ENCODE results near the gene RAB25.
"Not testable (repeated sequence)": the region's sequence is repeated elsewhere in the genome, so short reads cannot be mapped to it uniquely, and the experiment has no call there.

The RAB25 gene

GRCh38 chr1:156060937-156061636 is at the start of gene RAB25:
TSS of gene RAB25 (plus strand) at chr1:156061160. CDS start at chr1:156061401, 241 bp downstream.
- no peak for DNase-seq

- DNase-seq, result no peak
These were observed 48.7 kb upstream of the RAB25 start for GRCh38 chr1:156012051-156012817.

GRCh38 chr1:156014829-156015228 is 46.1 kb upstream of the RAB25 start:
- no peak for DNase-seq

- no peak for DNase-seq
These were observed 41.0 kb upstream of the RAB25 start for GRCh38 chr1:156019946-156020292.

- DNase-seq, result peak; percentile 67 to 87 (median 79)
These were observed 40.5 kb upstream of the RAB25 start, which contains the start of gene SSR2 for GRCh38 chr1:156020293-156021092. TSS of gene SSR2 (minus strand) at chr1:156020951. CDS start at chr1:156020167, 784 bp downstream.

- no peak for DNase-seq
These were observed 39.9 kb upstream of the RAB25 start for GRCh38 chr1:156021093-156021428.

GRCh38 chr1:156021954-156022353 is 39.0 kb upstream of the RAB25 start:
- DNase-seq, result no peak

- no peak for DNase-seq
These were observed 36.2 kb upstream of the RAB25 start for GRCh38 chr1:156024801-156025200.

- DNase-seq, result no peak
These were observed 35.1 kb upstream of the RAB25 start for GRCh38 chr1:156025876-156026275.

GRCh38 chr1:156026588-156026987 is 34.4 kb upstream of the RAB25 start:
- no peak for DNase-seq

- no peak for DNase-seq
These were observed 27.9 kb upstream of the RAB25 start for GRCh38 chr1:156033011-156033410.

GRCh38 chr1:156034991-156035390 is 26.0 kb upstream of the RAB25 start:
- DNase-seq, result not testable (repeated sequence)

GRCh38 chr1:156042828-156043227 is 18.1 kb upstream of the RAB25 start:
- no peak for DNase-seq

- DNase-seq, result no peak
These were observed 15.9 kb upstream of the RAB25 start for GRCh38 chr1:156045076-156045475.

GRCh38 chr1:156048663-156049258 is 12.2 kb upstream of the RAB25 start:
- DNase-seq, result no peak

- no peak for DNase-seq
These were observed 10.6 kb upstream of the RAB25 start for GRCh38 chr1:156050376-156050775.

- no peak for DNase-seq
These were observed 9.8 kb upstream of the RAB25 start for GRCh38 chr1:156051011-156051725.

- DNase-seq, result peak; percentile 54 to 73 (median 59)
These were observed 7.8 kb upstream of the RAB25 start for GRCh38 chr1:156052862-156053767.

GRCh38 chr1:156053768-156054499 is 7.0 kb upstream of the RAB25 start, which contains the start of gene UBQLN4:
TSS of gene UBQLN4 (minus strand) at chr1:156053798. CDS start at chr1:156053701, 97 bp downstream.
- peak; percentile 64 to 82 (median 74) for DNase-seq

GRCh38 chr1:156054500-156055280 is 6.3 kb upstream of the RAB25 start, which contains the start of gene LAMTOR2:
TSS of gene LAMTOR2 (plus strand) at chr1:156054782. CDS start at chr1:156054890, 108 bp downstream.
- peak; percentile 86 to 93 (median 92) for DNase-seq
